Loucy (cell line): ENCODE results near the gene BANF2.
"Not testable (repeated sequence)": the region's sequence is repeated elsewhere in the genome, so short reads cannot be mapped to it uniquely, and the experiment has no call there.

Source experiments
- CTCF ChIP-seq: fragments of 200-600 bp; sonication (generic); conservative IDR thresholded peaks from 2 replicates; pipeline ENCODE4 v1.5.1; 2014; ENCODE audit warnings: mild to moderate bottlenecking, antibody characterized with exemption, low read length
- EZH2phosphoT487 ChIP-seq: fragments of 200-600 bp; IDR thresholded peaks from 2 replicates; pipeline ENCODE4 v1.6.1; 2018; ENCODE audit warnings: antibody characterized with exemption, mild to moderate bottlenecking, moderate library complexity, borderline replicate concordance

GRCh38 chr20:17779011-17779410 lies 79.2 kb downstream of the BANF2 start:
- not testable (repeated sequence) for TF ChIP-seq CTCF, EZH2phosphoT487
